Upper lobe of left lung (tissue), 6 donors: Measurements from ENCODE around the gene MEF2C. TPM values are rescaled to one million over a fixed set of nuclear protein-coding genes. Genes with fewer than 3 reads are reported as not detected.
A peak's percentile ranks its signal among the peaks of the same experiment; 100 is the strongest.

Experiments used
- ATAC-seq, 2 donors: fragments of 200-7000 bp; cut with Tn5 transposase; one replicate each; pipeline ENCODE4 v1.9.1; 2022; ENCODE audit warnings: mild to moderate bottlenecking in 2 of 2, moderate library complexity in 2 of 2; ENCODE audit not compliant: low FRiP score in 2 of 2
- DNase-seq, 2 donors: peaks; one replicate each; pipeline ENCODE4 v3.0.0-alpha.2; 2019 to 2020
- H3K27ac ChIP-seq, 4 donors: fragments of 200-600 bp; sonication (generic); one replicate each; pipeline ENCODE4 v1.5.1; 2016 to 2019
- H3K27me3 ChIP-seq, 4 donors: fragments of 200-600 bp; sonication (generic); one replicate each; pipeline ENCODE4 v1.5.1; 2017 to 2019
- H3K36me3 ChIP-seq, 4 donors: fragments of 200-600 bp; sonication (generic); one replicate each; pipeline ENCODE4 v1.5.1; 2016 to 2019
- H3K4me1 ChIP-seq, 4 donors: fragments of 200-600 bp; sonication (generic); one replicate each; pipeline ENCODE4 v1.5.1; 2018 to 2019
- H3K4me3 ChIP-seq, 4 donors: fragments of 200-600 bp; sonication (generic); one replicate each; pipeline ENCODE4 v1.5.1; 2017 to 2019; ENCODE audit warnings: mild to moderate bottlenecking in 2 of 4, moderate library complexity in 1 of 4
- H3K9me3 ChIP-seq, 4 donors: fragments of 200-600 bp; sonication (generic); one replicate each; pipeline ENCODE4 v1.5.1; 2018 to 2019
- EP300 ChIP-seq, 4 donors: sonication (generic); formaldehyde crosslinking; IDR thresholded peaks; one replicate each; pipeline ENCODE4 v1.5.1; 2017; ENCODE audit warnings: antibody characterized with exemption in 4 of 4, control low read depth in 2 of 4
- POLR2A ChIP-seq, 4 donors: fragments of 450-650 bp; IDR thresholded peaks; one replicate each; pipeline ENCODE4 v1.5.1; 2016 to 2017; ENCODE audit warnings: antibody characterized with exemption in 4 of 4, mild to moderate bottlenecking in 2 of 4
- POLR2AphosphoS5 ChIP-seq, 2 donors: sonication (generic); formaldehyde crosslinking; IDR thresholded peaks; one replicate each; pipeline ENCODE4 v1.5.1; 2017; ENCODE audit warnings: antibody characterized with exemption in 2 of 2
- WGBS, 2 donors: methylation state at CpG; one replicate each; pipeline ENCODE4 v1.1.5; 2017 to 2018; 5-methylcytosine and 5-hydroxymethylcytosine counted together
- total RNA-seq, 6 donors: library from RNA; depleted of rRNA in 4 of 6; stranded (reverse); fragments of >200 nt in 4 of 6; gene quantifications; one replicate each; pipeline versions ENCODE4 v1.1.0 to v1.2.1, GENCODE V29; 2016 to 2021
- TF ChIP-seq, protein P1 (sequence below), 6 experiments: fragments of 450-650 bp in 4 of 6; fragments of 200-600 bp in 2 of 6; sonication (generic) in 2 of 6; IDR thresholded peaks; one replicate each; pipeline ENCODE4 v1.5.1; 2016 to 2019; ENCODE audit warnings: antibody characterized with exemption in 6 of 6
- donor health status: DM: no; HTN: no; CAD: no; lungs with moderate emphysema.
- donor health status: DM: no; HTN: yes; CAD: no; lungs with severe emphysema.

The MEF2C gene
- total RNA-seq, 6 donors from 2014 or later = 20.5 to 46.2 (median 35.8) TPM

DNA sequence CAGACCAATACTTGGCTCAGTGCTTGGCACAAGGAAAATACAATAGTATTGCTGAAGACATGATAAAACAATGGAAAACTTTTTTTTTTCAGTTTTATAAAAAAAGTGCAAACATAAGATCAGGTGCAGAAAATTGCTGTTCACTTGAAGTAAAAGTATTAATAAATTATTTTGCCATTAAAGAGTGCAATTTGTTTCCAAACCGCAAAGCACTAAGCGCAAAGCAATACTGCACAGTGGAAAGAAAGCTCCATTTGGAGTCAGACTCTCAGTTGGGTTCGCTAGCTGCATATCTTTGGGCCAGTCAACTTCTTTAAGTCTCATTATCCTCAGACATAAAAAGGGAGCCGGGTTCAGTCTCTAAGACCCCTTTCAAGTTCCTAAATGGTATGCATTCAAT, 45.8 kb downstream of the MEF2C start:
- WGBS, 2 donors = 96 to 97% methylated on average over 4 of the region's 4 CpGs

DNA sequence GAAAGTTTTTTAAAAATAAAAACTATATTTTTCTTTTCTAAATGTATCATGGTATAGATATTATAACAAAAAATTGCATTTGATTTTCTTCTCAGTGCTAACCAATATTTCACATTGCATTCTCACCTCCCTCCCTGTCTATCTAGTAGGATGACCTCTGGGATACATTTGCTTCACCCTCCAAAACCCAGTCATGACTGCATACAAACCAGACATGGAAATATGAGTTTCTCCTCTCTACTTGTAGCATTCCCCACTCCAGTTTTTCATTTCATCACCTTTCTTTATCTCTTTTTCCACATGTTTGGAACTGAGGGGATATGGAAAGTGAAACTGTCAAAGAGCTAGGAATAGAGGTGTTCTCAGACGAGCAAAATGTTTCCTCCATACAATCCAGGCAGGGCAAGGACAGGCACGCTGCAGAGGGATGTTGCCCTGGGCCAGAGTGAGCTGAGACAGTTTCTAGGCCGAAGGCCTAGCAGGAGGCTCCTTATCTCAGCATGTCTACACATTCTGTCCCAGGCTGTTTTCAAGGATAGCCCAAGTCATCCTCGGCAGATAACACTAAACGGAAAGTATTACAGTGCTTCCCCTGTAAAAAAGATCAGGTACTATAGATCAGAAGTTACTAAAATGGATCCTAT, 46.7 kb downstream of the MEF2C start:
- H3K4me1 ChIP-seq = peaks cover 17 to 28% (median 22%) of the 10 kb centered on the region in 4 donors
- no peak for DNase-seq
- H3K27ac ChIP-seq = peak overlapping the region; percentile 68 to 86 (median 76)
- H3K36me3 ChIP-seq = no peaks in the 10 kb centered on the region
- no peaks in the 10 kb centered on the region for H3K9me3 ChIP-seq
- WGBS, 2 donors = 19 to 22% methylated on average over 5 of the region's 5 CpGs
- no peak for TF ChIP-seq POLR2AphosphoS5 (IDR thresholded peaks at IDR 0.05)
- TF ChIP-seq EP300 (IDR thresholded peaks at IDR 0.05) = no peak
- no peak for TF ChIP-seq POLR2A (IDR thresholded peaks at IDR 0.05)
- TF ChIP-seq, protein P1, sequence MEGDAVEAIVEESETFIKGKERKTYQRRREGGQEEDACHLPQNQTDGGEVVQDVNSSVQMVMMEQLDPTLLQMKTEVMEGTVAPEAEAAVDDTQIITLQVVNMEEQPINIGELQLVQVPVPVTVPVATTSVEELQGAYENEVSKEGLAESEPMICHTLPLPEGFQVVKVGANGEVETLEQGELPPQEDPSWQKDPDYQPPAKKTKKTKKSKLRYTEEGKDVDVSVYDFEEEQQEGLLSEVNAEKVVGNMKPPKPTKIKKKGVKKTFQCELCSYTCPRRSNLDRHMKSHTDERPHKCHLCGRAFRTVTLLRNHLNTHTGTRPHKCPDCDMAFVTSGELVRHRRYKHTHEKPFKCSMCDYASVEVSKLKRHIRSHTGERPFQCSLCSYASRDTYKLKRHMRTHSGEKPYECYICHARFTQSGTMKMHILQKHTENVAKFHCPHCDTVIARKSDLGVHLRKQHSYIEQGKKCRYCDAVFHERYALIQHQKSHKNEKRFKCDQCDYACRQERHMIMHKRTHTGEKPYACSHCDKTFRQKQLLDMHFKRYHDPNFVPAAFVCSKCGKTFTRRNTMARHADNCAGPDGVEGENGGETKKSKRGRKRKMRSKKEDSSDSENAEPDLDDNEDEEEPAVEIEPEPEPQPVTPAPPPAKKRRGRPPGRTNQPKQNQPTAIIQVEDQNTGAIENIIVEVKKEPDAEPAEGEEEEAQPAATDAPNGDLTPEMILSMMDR (IDR thresholded peaks at IDR 0.05) = no peak
- peak; percentile 61 to 75 for ATAC-seq
- H3K4me3 ChIP-seq = peak overlapping the region in 3 of 4 donors; percentile 4 to 30 (median 24)
- H3K27me3 ChIP-seq = no peaks in the 10 kb centered on the region

More for the DNA sequence above, 45.8 kb downstream of the MEF2C start:
- TF ChIP-seq POLR2AphosphoS5 (IDR thresholded peaks at IDR 0.05) (no peak), EP300 (IDR thresholded peaks at IDR 0.05) (no peak), POLR2A (IDR thresholded peaks at IDR 0.05) (no peak)
- TF ChIP-seq, protein P1 (IDR thresholded peaks at IDR 0.05) = no peak
- H3K27me3 ChIP-seq = no peaks in the 10 kb centered on the region
- peaks cover 17 to 28% (median 21%) of the 10 kb centered on the region in 4 donors for H3K4me1 ChIP-seq
- peak overlapping the region in 1 of 4 donors; percentile 30 for H3K4me3 ChIP-seq
- no peaks in the 10 kb centered on the region for H3K36me3 ChIP-seq
- no peaks in the 10 kb centered on the region for H3K9me3 ChIP-seq
- peak overlapping the region in 2 of 4 donors; percentile 69 to 86 for H3K27ac ChIP-seq
- no peak for DNase-seq
- no peak for ATAC-seq

DNA sequence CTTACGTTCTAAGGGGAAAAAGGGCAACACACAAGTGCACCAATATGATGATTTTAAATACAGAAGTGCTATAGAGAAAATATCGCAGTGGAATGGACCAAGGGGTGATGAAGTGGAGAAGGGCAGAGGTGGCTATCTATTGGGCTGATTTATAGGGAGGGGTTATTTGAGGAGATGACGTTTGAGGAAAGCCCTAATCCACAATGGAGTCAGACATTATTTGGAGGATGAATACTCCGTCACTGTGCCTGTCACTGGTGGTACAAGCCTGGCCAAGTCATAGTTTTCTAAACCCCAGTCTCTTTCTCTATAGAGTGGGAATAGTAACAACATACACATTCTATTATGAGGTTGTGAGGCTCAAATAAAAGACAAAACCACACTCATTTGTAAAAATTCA, 48.5 kb downstream of the MEF2C start:
- 90 to 92% methylated on average over 4 of the region's 4 CpGs for WGBS, 2 donors
- DNase-seq = no peak
- Histone ChIP-seq H3K9me3 (no peaks in the 10 kb centered on the region), H3K4me3 (no peak overlapping the region), H3K27ac (peak overlapping the region in 3 of 4 donors; percentile 64 to 68 (median 67)), H3K36me3 (no peaks in the 10 kb centered on the region), H3K27me3 (no peaks in the 10 kb centered on the region), H3K4me1 (peaks cover 19 to 29% (median 21%) of the 10 kb centered on the region in 4 donors)
- ATAC-seq = no peak
- TF ChIP-seq, protein P1 (IDR thresholded peaks at IDR 0.05) = no peak
- TF ChIP-seq EP300 (IDR thresholded peaks at IDR 0.05) (no peak), POLR2AphosphoS5 (IDR thresholded peaks at IDR 0.05) (no peak), POLR2A (IDR thresholded peaks at IDR 0.05) (no peak)

DNA sequence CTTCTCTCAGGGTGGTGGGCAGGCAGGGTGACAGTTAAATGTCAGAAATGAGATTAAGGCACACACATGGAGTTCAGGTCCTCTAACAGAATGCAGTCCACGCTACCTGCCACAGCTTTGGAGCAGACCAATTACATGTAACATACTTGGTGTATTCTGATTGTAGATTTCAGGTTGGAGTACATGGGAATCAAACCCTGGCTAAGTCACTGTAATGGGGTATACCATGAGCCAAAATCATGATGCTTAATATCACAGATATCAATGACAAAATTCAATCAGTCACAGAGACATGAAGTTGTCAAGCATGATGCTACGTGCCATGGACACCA, 48.9 kb downstream of the MEF2C start:
- WGBS, 2 donors = 89 to 91% methylated on average over 2 of the region's 2 CpGs
- DNase-seq = no peak
- Histone ChIP-seq H3K27ac (peak overlapping the region; percentile 41 to 68 (median 66)), H3K4me3 (no peak overlapping the region), H3K9me3 (no peaks in the 10 kb centered on the region), H3K36me3 (no peaks in the 10 kb centered on the region), H3K4me1 (peaks cover 18 to 32% (median 22%) of the 10 kb centered on the region in 4 donors), H3K27me3 (no peaks in the 10 kb centered on the region)
- TF ChIP-seq EP300 (IDR thresholded peaks at IDR 0.05) (no peak), POLR2AphosphoS5 (IDR thresholded peaks at IDR 0.05) (no peak), POLR2A (IDR thresholded peaks at IDR 0.05) (no peak)
- TF ChIP-seq, protein P1 (IDR thresholded peaks at IDR 0.05) = no peak
- no peak for ATAC-seq
